Endodermal cell (in vitro differentiated cells): ENCODE results near the gene CLHC1. TPM values are rescaled to one million over a fixed set of nuclear protein-coding genes. Genes with fewer than 3 reads are reported as not detected.
A peak's percentile ranks its signal among the peaks of the same experiment; 100 is the strongest.

ENCODE experiments used
- DNase-seq: peaks from one replicate; pipeline ENCODE4 v3.0.0-alpha.2; 2017
- H3K27ac ChIP-seq: 2 replicates; pipeline ENCODE4 v1.5.1; 2013; ENCODE audit warnings: mild to moderate bottlenecking, low read depth, low read length, moderate library complexity
- H3K27me3 ChIP-seq: 2 replicates; pipeline ENCODE4 v1.6.1; 2013; ENCODE audit warnings: mild to moderate bottlenecking, low read length, moderate library complexity; ENCODE audit not compliant: insufficient read depth, control insufficient read depth, poor library complexity, severe bottlenecking
- H3K36me3 ChIP-seq: 2 replicates; pipeline ENCODE4 v1.7.0; 2013; ENCODE audit warnings: mild to moderate bottlenecking, low read length, moderate library complexity; ENCODE audit not compliant: control insufficient read depth, insufficient read depth
- H3K4me1 ChIP-seq: one replicate; pipeline ENCODE4 v1.7.0; 2013; ENCODE audit warnings: low read length; ENCODE audit not compliant: control insufficient read depth, insufficient read depth
- H3K4me3 ChIP-seq: 2 replicates; pipeline ENCODE4 v1.5.1; 2013; ENCODE audit warnings: mild to moderate bottlenecking, low read length, moderate library complexity
- H3K9ac ChIP-seq: 2 replicates; pipeline ENCODE4 v1.6.1; 2013; ENCODE audit warnings: mild to moderate bottlenecking, low read length, moderate library complexity; ENCODE audit not compliant: poor library complexity, severe bottlenecking; ENCODE audit errors: extremely low read depth
- H3K9me3 ChIP-seq: 2 replicates; pipeline ENCODE4 v1.6.1; 2013; ENCODE audit warnings: mild to moderate bottlenecking, low read length, moderate library complexity; ENCODE audit not compliant: control insufficient read depth
- H3K27ac Mint-ChIP-seq: 2 replicates; pipeline ENCODE4 v1.8.0; 2020; ENCODE audit warnings: mixed read lengths
- H3K27me3 Mint-ChIP-seq: 2 replicates; pipeline ENCODE4 v1.8.0; 2021; ENCODE audit warnings: mild to moderate bottlenecking, mixed read lengths; ENCODE audit not compliant: insufficient read depth
- H3K36me3 Mint-ChIP-seq: 2 replicates; pipeline ENCODE4 v1.8.0; 2020; ENCODE audit warnings: low read depth, mixed read lengths
- H3K4me1 Mint-ChIP-seq: 2 replicates; pipeline ENCODE4 v1.8.0; 2020; ENCODE audit warnings: mixed read lengths
- H3K4me3 Mint-ChIP-seq: 2 replicates; pipeline ENCODE4 v1.8.0; 2020; ENCODE audit warnings: mild to moderate bottlenecking, moderate library complexity, mixed read lengths
- H3K9me3 Mint-ChIP-seq: 2 replicates; pipeline ENCODE4 v1.8.0; 2020; ENCODE audit warnings: mild to moderate bottlenecking, mixed read lengths
- CTCF ChIP-seq: fragments of 200-600 bp; sonication (generic); conservative IDR thresholded peaks from 2 replicates; pipeline ENCODE4 v1.5.0; 2021; ENCODE audit warnings: antibody characterized with exemption, mild to moderate bottlenecking
- WGBS, 2 experiments: methylation state at CpG; one replicate each; pipeline versions ENCODE4 v1.1.5 to v1.1.7; 2013; ENCODE audit warnings: missing lambda C conversion rate in 2 of 2, mixed read lengths in 1 of 2; ENCODE audit not compliant: insufficient coverage in 1 of 2, insufficient read length in 1 of 2; 5-methylcytosine and 5-hydroxymethylcytosine counted together
- total RNA-seq, 2 donors: library from RNA; stranded (reverse); fragmentation: NEBNext Ultra II Directional in 1 of 2; extraction: Animal tissue kit (Norgen Biotek cat#: 25700) in 1 of 2; gene quantifications; 2 replicates in 1 of 2; 3 replicates in 1 of 2; pipeline ENCODE4 v1.2.1, GENCODE V29; 2021

CLHC1 gene
- total RNA-seq, 2 donors from 2014 or later, result 15.4 to 17.9 TPM

- no peaks in the 10 kb centered on the region for H3K27me3 ChIP-seq
- no peak for DNase-seq
- H3K4me3 ChIP-seq, result no peak overlapping the region
- no peak overlapping the region for H3K9ac ChIP-seq
- H3K4me1 Mint-ChIP-seq, result peaks cover 65% of the 10 kb centered on the region
- no peak for TF ChIP-seq CTCF
- no peak overlapping the region for H3K27ac ChIP-seq
- H3K27ac Mint-ChIP-seq, result no peak overlapping the region
- H3K9me3 ChIP-seq, result no peaks in the 10 kb centered on the region
- no peaks in the 10 kb centered on the region for H3K9me3 Mint-ChIP-seq
- H3K36me3 ChIP-seq, result no peaks in the 10 kb centered on the region
- 80 to 87% methylated on average over 5 to 7 of the region's 7 CpGs for WGBS, 2 experiments
- H3K4me3 Mint-ChIP-seq, result no peak overlapping the region
- no peaks in the 10 kb centered on the region for H3K27me3 Mint-ChIP-seq
- H3K4me1 ChIP-seq, result peaks cover 16% of the 10 kb centered on the region
- no peaks in the 10 kb centered on the region for H3K36me3 Mint-ChIP-seq
Measured at GRCh38 chr2:55163941-55164390, 68.1 kb downstream of the CLHC1 start.

- Mint-ChIP-seq H3K4me3 (no peak overlapping the region), H3K4me1 (peaks cover 61% of the 10 kb centered on the region), H3K36me3 (no peaks in the 10 kb centered on the region), H3K9me3 (no peaks in the 10 kb centered on the region), H3K27ac (no peak overlapping the region), H3K27me3 (no peaks in the 10 kb centered on the region)
- H3K9ac ChIP-seq, result no peak overlapping the region
- DNase-seq, result no peak
- H3K27me3 ChIP-seq, result no peaks in the 10 kb centered on the region
- H3K4me3 ChIP-seq, result no peak overlapping the region
- no peaks in the 10 kb centered on the region for H3K36me3 ChIP-seq
- no peak overlapping the region for H3K27ac ChIP-seq
- no peaks in the 10 kb centered on the region for H3K9me3 ChIP-seq
- H3K4me1 ChIP-seq, result peaks cover 17% of the 10 kb centered on the region
- WGBS, 2 experiments, result 80 to 92% methylated on average over 8 to 9 of the region's 9 CpGs
- no peak for TF ChIP-seq CTCF
Measured at GRCh38 chr2:55163274-55163721, 68.8 kb downstream of the CLHC1 start.

DNA sequence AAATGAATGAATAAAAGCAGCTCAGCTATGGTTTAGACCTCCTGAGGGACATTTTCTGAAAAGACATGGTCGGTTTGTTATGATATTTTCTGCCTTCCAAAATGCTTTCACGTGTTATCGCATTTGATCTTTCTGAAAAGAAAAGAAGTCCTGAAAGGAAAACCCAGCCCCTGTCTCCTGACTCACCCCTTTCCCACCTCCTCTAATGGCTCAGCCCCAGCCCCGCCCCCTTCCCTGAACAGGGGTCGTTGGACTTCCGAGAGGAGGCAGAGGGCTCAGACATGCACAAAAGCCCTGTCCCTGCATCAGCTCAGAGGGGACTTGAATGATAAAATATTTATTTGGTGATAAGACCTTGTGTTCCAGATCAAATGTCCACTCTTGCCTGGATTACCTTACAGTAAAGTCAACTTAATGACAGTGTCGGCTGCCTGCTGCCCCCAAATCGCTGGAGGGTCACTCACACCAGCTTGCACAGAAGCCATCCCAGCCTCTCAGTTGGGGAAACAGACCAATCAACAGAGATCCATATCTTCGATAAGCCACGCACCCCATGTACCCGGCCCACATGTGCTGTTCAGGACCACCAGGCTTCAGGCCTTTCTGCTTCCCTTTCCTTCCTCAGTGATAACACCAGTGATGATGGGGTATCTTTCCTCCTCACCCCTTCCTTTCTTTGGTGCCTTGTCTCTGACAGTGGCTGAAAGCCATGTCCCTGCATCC, 69.6 kb downstream of the CLHC1 start:
- H3K4me3 Mint-ChIP-seq, result no peak overlapping the region
- TF ChIP-seq CTCF, result no peak
- peaks cover 57% of the 10 kb centered on the region for H3K4me1 Mint-ChIP-seq
- no peaks in the 10 kb centered on the region for H3K36me3 Mint-ChIP-seq
- Histone ChIP-seq H3K4me3 (no peak overlapping the region), H3K9me3 (no peaks in the 10 kb centered on the region), H3K4me1 (peaks cover 13% of the 10 kb centered on the region), H3K27ac (no peak overlapping the region), H3K9ac (no peak overlapping the region), H3K27me3 (no peaks in the 10 kb centered on the region), H3K36me3 (no peaks in the 10 kb centered on the region)
- H3K27me3 Mint-ChIP-seq, result no peaks in the 10 kb centered on the region
- H3K27ac Mint-ChIP-seq, result no peak overlapping the region
- 82 to 89% methylated on average over 3 to 11 of the region's 11 CpGs for WGBS, 2 experiments
- H3K9me3 Mint-ChIP-seq, result no peaks in the 10 kb centered on the region
- DNase-seq, result peak; percentile 71
